HG03575 (cell line): ENCODE results near the gene SYT17.

Experiments
- ATAC-seq: cut with Tn5 transposase; IDR thresholded peaks from one replicate; pipeline ENCODE4 v1.9.1; 2021; ENCODE audit not compliant: unreplicated experiment, insufficient number of reproducible peaks, low FRiP score; ENCODE audit errors: extremely low read depth

The SYT17 gene, protein sequence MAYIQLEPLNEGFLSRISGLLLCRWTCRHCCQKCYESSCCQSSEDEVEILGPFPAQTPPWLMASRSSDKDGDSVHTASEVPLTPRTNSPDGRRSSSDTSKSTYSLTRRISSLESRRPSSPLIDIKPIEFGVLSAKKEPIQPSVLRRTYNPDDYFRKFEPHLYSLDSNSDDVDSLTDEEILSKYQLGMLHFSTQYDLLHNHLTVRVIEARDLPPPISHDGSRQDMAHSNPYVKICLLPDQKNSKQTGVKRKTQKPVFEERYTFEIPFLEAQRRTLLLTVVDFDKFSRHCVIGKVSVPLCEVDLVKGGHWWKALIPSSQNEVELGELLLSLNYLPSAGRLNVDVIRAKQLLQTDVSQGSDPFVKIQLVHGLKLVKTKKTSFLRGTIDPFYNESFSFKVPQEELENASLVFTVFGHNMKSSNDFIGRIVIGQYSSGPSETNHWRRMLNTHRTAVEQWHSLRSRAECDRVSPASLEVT

DNA sequence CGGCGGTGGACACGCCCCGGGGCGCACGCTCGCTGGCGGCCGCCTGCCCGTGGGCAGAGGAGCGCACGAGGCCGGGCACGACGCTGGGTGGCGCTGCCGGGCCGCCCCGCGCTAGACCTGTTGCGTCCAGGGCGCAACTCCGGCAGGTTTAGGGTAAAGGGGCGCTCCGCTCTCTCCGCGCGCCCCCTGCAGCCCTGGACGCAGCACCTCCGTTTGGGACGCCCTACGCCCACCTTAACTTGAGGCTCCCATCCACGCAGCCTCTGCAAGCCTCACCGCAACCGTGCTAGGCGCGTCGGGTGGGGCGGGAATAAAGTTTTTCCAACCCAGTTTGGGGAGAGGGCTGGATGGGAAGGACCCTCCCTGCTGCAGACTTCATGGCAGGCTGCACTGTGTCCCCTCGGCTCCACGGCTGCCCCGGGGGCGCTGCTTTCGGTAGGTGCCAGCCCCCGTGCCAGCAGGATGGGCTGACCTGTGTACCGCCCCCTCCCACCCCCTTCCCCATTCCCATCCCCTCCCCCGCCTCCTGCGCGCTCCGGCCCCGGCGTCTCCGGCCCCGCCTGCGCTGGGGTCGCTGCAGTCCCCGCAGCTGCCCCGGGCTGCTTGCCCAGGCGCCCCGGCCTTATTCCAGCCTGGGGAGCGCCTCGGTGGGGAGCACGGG, at the start of gene SYT17:
Gene SYT17 (plus strand): TSS at position 531 of the 661 bp plus-strand sequence. CDS start 407 bp downstream, outside the sequence.
- ATAC-seq = no peak

DNA sequence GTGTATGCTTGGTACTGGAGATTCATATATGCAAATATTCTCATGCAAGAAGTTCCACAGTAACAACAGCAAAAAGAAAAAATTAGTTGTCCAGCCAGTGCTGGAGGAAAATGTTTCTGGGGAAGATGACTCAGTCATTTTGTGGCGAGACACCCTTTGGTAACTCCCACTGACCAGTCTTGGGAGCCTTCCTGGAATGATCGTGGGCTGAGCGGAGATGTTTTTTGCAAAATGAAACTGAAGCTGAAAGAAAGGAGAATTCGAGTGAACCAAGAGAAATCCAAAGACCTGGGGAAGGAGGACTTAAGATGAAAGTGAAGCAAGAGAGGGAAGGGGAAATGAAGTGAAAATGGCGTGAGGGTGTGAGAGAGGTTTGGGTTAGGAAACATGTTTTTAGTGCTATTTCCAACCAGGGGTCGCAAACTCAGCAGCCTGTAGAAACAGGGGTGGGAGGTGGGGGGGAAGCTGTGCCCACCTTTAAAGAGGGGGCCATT, 49.1 kb upstream of the SYT17 start:
- ATAC-seq = no peak

GRCh38 chr16:19119564-19119963, 48.5 kb upstream of the SYT17 start:
- ATAC-seq = no peak

DNA sequence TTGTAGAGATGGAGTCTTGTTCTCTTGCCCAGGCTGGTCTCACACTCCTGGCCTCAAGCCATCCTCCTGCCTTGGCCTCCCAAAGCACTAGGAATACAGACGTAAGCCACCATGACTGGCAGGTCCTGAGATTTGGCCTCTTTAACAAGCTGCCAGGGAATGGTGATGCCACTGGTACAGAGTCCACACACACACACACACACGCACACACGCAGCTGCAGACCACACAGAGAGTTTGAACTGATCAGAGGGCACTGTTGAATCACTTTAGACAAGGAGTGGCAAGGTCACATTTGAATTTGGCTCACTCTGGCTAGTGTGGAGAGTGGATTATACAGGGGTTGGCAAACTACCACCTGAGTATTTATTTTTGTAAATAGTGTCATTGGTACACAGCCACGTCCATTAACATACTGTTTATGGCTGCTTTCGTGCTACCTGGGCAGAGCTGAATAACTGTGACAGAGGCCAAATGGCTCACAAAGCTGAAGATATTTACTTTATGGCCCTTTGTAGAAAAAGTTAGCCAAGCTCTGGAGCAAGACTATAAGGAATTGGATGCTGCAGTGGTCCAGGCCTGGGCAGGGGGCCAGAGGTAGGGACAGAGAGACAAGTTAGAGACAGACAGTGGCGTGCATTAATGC, 44.4 kb upstream of the SYT17 start:
- no peak for ATAC-seq

- no peak for ATAC-seq
These were observed 41.7 kb upstream of the SYT17 start for GRCh38 chr16:19126300-19126699.

- ATAC-seq = no peak
These were observed 40.8 kb upstream of the SYT17 start for GRCh38 chr16:19127205-19127604.

- ATAC-seq = no peak
These were observed 40.3 kb upstream of the SYT17 start for GRCh38 chr16:19127674-19128131.

GRCh38 chr16:19128454-19129200, 39.4 kb upstream of the SYT17 start:
- no peak for ATAC-seq

DNA sequence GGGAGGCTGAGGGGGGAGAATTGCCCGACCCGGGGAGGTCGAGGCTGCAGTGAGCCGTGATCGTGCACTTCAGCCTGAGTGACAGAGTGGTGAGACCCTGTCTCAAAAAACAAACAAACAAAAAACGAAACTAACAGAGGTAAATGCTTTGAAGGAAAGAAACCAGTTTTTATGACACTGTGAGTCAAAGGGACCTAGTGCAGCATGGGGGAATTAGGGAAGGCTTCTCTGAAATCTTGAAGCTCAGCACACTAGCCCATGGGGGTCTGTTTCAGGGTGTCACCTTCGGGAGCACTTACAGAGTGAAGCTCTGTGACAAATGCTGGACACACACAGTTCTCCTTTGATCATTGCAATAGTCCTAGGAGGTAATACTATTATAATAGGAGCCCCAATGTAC, 37.7 kb upstream of the SYT17 start:
- ATAC-seq = no peak

DNA sequence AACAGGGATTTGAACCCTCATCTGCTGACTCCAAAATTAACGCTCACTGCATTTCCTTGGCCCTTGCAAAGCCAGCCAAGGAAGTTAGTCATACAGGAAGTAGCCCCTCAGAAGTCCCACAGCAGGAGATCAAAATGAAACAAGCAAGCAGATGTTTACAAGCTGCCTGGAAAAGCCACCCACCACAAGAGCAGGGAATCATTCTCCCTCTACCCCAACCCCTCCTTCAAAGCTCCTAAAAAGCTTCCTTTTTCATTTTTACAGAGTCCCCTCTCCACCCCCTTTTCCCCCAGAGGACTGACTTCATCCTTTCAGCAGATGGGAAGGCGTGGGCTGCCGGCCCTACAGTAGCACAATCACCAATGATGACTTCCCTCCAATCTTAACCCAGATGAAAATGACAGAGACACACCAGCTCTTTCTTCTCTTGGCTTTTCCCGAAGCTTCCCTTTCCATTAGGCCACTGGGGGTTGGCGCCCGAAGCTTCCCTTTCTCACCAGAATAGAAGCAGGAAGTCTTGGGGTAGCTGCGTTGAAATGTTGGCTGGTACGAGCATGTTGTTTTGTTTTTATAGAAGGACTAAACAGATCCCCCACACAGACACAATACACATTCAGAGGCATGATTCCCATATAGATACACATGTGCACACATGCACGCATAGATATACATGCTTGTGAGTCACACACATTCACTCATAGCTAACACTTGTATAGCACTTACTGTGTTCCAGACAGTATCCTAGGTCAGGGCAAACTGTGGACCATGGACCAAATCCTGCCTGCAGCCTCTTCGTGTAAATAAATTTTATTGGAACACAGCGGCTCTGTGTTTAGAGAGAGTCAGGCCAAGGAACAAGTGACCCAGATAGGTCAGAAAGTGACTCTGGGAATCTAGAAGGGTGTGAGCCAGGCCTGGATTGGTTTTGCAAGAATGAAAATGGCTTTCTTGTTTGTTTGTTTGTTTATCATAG, 36.9 kb upstream of the SYT17 start:
- no peak for ATAC-seq

DNA sequence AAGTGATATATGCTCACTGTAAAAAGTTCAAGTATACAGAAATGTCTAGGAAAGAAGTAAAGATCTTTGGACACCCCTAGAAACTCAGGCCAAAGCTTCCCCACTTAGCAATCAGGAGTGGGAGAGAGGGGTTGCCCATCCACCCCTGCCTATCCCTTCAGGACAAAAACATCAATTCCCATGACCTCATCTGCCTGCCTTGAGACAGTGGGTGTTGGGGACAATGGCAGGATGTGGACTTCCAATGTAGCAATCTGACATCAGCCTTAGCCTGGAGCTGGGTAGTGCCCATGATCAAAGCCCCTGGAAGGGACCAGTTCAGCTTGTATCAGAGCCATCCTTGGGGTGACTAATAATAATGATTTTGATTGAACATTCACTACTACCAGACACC, 36.2 kb upstream of the SYT17 start:
- no peak for ATAC-seq

DNA sequence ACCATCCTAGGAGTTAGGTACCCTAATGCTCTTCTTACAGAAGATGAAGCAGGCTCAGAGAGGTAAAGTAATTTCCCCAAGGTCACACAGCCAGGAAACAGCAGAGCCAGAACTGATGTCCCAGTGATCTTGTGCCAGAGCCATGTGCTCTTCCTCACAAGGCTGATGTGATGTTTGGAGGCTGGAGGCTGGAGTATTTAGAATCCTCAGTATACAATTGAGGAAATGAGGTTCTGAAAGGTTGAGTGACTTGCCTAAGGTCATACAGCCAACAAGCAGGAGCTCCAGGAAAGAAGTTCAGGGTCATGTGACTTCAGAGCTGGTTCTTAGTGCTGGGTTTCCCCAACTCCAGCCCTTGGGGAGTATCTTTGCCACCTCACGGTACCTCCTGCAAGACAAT, 35.8 kb upstream of the SYT17 start:
- no peak for ATAC-seq

DNA sequence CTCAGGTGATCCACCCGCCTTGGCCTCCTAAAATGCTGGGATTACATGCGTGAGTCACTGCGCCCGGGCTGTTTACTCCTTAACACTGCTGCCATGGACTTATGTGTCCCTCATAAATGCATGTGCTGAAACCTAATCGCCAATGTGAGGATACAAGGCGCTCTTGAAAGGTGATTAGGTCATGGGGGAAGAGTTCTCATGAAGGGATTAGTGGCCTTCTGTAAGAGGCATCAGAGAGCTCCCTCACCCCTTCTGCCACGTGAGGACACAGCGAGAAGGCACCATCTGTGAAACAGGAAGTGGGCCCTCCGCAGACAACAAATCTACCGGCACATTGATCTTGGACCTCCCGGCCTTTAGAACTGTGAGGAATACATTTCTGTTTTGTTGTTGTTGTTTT, 35.1 kb upstream of the SYT17 start:
- no peak for ATAC-seq

GRCh38 chr16:19133600-19133999, 34.4 kb upstream of the SYT17 start:
- no peak for ATAC-seq

GRCh38 chr16:19135201-19135842, 32.7 kb upstream of the SYT17 start:
- no peak for ATAC-seq

- no peak for ATAC-seq
These were observed 32.1 kb upstream of the SYT17 start for GRCh38 chr16:19135896-19136438.

GRCh38 chr16:19136549-19137196, 31.4 kb upstream of the SYT17 start:
- no peak for ATAC-seq
